HG03108 (cell line): Measurements from ENCODE around the gene CCDC89.
"Not testable (repeated sequence)": the region's sequence is repeated elsewhere in the genome, so short reads cannot be mapped to it uniquely, and the experiment has no call there.

ENCODE experiments used
- ATAC-seq: cut with Tn5 transposase; IDR thresholded peaks from one replicate; pipeline ENCODE4 v1.9.1; 2021; ENCODE audit warnings: moderate library complexity; ENCODE audit not compliant: unreplicated experiment

Gene CCDC89

GRCh38 chr11:85694385-85694980, 8.5 kb upstream of the CCDC89 start:
- ATAC-seq: no peak

GRCh38 chr11:85685125-85685819, 723 bp downstream of the CCDC89 start:
- no peak for ATAC-seq

GRCh38 chr11:85682330-85683305, 3.4 kb downstream of the CCDC89 start:
- peak; percentile 69 for ATAC-seq

- ATAC-seq: no peak
These were observed 5.1 kb downstream of the CCDC89 start for GRCh38 chr11:85680897-85681296.

GRCh38 chr11:85679576-85679975, 6.4 kb downstream of the CCDC89 start:
- ATAC-seq: no peak

- no peak for ATAC-seq
These were observed 12.6 kb downstream of the CCDC89 start for GRCh38 chr11:85673393-85673792.

GRCh38 chr11:85672105-85672902, 13.7 kb downstream of the CCDC89 start:
- ATAC-seq: no peak

GRCh38 chr11:85670949-85671663, 14.9 kb downstream of the CCDC89 start:
- ATAC-seq: not testable (repeated sequence)

- no peak for ATAC-seq
These were observed 17.8 kb downstream of the CCDC89 start for GRCh38 chr11:85668157-85668556.

- no peak for ATAC-seq
These were observed 19.3 kb downstream of the CCDC89 start for GRCh38 chr11:85666687-85667086.

- ATAC-seq: no peak
These were observed 20.3 kb downstream of the CCDC89 start for GRCh38 chr11:85665733-85666132.

- ATAC-seq: peak; percentile 90
These were observed 21.1 kb downstream of the CCDC89 start, which contains the start of gene CREBZF for GRCh38 chr11:85664615-85665481. Gene CREBZF, minus strand, starts transcription at chr11:85665129. Its CDS starts 254 bp downstream, at chr11:85664875.

- peak; percentile 66 for ATAC-seq
These were observed 22.0 kb downstream of the CCDC89 start for GRCh38 chr11:85663753-85664614.

- ATAC-seq: no peak
These were observed 22.8 kb downstream of the CCDC89 start for GRCh38 chr11:85663080-85663752.

- ATAC-seq: no peak
These were observed 23.9 kb downstream of the CCDC89 start for GRCh38 chr11:85661972-85662664.

- no peak for ATAC-seq
These were observed 27.8 kb downstream of the CCDC89 start for GRCh38 chr11:85658180-85658579.

GRCh38 chr11:85656777-85657176, 29.2 kb downstream of the CCDC89 start:
- ATAC-seq: no peak
